HepG2 (cell line): Measurements from ENCODE around the gene GPS2. TPM values are rescaled to one million over a fixed set of nuclear protein-coding genes. Genes with fewer than 3 reads are reported as not detected.

Source experiments
- FOXC1 ChIP-seq: sonication (generic); formaldehyde crosslinking; IDR thresholded peaks from 2 replicates; pipeline ENCODE4 v1.8.0; 2022; ENCODE audit warnings: mild to moderate bottlenecking, missing genetic modification reagents, borderline replicate concordance
- IRX3 ChIP-seq: sonication (generic); formaldehyde crosslinking; IDR thresholded peaks from 2 replicates; pipeline ENCODE4 v1.8.1; 2023; ENCODE audit warnings: mild to moderate bottlenecking, low read depth, missing genetic modification reagents, borderline replicate concordance
- ZNF414 ChIP-seq: sonication (generic); formaldehyde crosslinking; IDR thresholded peaks from 2 replicates; pipeline ENCODE4 v1.5.0; 2020; ENCODE audit warnings: missing genetic modification reagents
- ZNF484 ChIP-seq: sonication (generic); formaldehyde crosslinking; IDR thresholded peaks from 2 replicates; pipeline ENCODE4 v1.5.1; 2020; ENCODE audit warnings: mild to moderate bottlenecking, low read depth, missing genetic modification reagents, borderline replicate concordance
- ZNF687 ChIP-seq: sonication (generic); formaldehyde crosslinking; IDR thresholded peaks from 2 replicates; pipeline ENCODE4 v1.5.1; 2020; ENCODE audit warnings: mild to moderate bottlenecking, missing genetic modification reagents, moderate library complexity
- polyA plus RNA-seq, 8 experiments: library from polyadenylated mRNA; depleted of rRNA in 3 of 8; stranded (reverse) in 7 of 8; unstranded in 1 of 8; fragments of >200 nt; fragmentation: Illumina TruSeq in 4 of 8; extraction: Trizol in 4 of 8; gene quantifications; 2 replicates each; pipeline versions ENCODE4 v1.2.1 to v1.2.3, GENCODE V29; 2011 to 2016; ENCODE audit warnings: low read depth in 4 of 8, missing spikeins in 1 of 8, mixed read lengths in 1 of 8; ENCODE audit not compliant: insufficient read depth in 1 of 8
- total RNA-seq, 5 experiments: library from RNA; depleted of rRNA; stranded (reverse); fragments of >200 nt; fragmentation: Illumina TruSeq; extraction: Trizol; gene quantifications; 2 replicates each; pipeline ENCODE4 v1.2.3, GENCODE V29; 2016; ENCODE audit warnings: low read depth in 1 of 5

The GPS2 gene
- total and polyA plus RNA-seq, 2 of the 13 experiments (the other 11 are each of a cell fraction or from before 2014, with no cell fraction given) = 58.0 to 59.4 TPM

DNA sequence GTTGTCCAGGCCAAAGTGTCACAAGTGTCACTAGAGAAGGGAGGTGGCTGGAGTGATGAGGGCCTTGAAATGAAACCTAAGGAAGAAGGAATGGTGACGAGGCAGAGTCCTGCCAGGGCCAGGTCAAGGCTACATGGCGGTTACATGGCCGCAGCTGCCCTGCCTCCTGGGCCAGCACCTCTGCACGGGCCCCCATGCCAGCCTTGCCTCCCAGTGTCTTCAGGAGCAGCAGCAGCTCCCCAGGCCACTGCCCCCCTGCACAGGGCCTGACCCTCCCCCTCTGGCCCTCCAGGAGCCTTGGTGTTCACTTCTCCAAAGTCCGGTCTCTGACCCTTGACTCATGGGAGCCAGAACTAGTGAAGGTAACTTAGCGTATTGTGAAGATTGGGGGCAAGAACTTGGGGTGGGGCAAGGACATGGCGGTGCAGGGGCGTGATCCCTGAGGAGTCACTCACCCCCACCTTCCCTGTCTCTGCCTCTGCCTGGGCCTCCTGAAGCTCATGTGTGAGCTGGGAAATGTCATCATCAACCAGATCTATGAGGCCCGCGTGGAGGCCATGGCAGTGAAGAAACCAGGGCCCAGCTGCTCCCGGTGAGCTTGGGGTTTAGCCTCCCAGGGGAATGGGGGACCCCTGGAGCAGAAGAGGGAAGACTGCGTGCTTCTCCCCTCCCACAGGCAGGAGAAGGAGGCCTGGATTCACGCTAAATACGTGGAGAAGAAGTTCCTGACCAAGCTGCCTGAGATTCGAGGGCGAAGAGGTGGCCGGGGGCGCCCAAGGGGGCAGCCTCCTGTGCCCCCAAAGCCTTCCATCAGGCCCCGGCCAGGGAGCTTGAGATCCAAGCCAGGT is 32.7 kb upstream of the GPS2 start (continued):
- TF ChIP-seq FOXC1 (CRISPR knock-in tag) (no peak), ZNF484 (CRISPR knock-in tag) (no peak), IRX3 (CRISPR knock-in tag) (no peak), ZNF687 (0 out of 2 replicates have a peak, but pooled peaks have one; percentile 7), ZNF414 (CRISPR knock-in tag) (no peak)
